GM06990 (cell line): ENCODE results near the gene KSR1.
"Not testable (repeated sequence)": the region's sequence is repeated elsewhere in the genome, so short reads cannot be mapped to it uniquely, and the experiment has no call there.

Experiments used
- DNase-seq: peaks from one replicate; pipeline ENCODE4 v3.0.0-alpha.2; 2011; ENCODE audit not compliant: insufficient read length; ENCODE audit errors: extremely low read depth
- H3K27me3 ChIP-seq: replicated peaks from 2 replicates; pipeline ENCODE4 v1.6.0; 2011; ENCODE audit warnings: low read length; ENCODE audit not compliant: control insufficient read depth, insufficient read depth
- H3K36me3 ChIP-seq: 2 replicates; pipeline ENCODE4 v1.5.1; 2011; ENCODE audit warnings: low read length; ENCODE audit not compliant: control insufficient read depth, insufficient read depth
- H3K4me3 ChIP-seq: replicated peaks from 2 replicates; pipeline ENCODE4 v1.5.1; 2011; ENCODE audit warnings: low read depth, mild to moderate bottlenecking, control low read depth, low read length
- TF ChIP-seq, protein P1 (sequence below): IDR thresholded peaks from 2 replicates; pipeline ENCODE4 v1.5.1; 2011; ENCODE audit warnings: low read length, control low read depth, mild to moderate bottlenecking, inconsistent platforms; ENCODE audit not compliant: insufficient read depth, poor library complexity, severe bottlenecking

KSR1 gene

DNA sequence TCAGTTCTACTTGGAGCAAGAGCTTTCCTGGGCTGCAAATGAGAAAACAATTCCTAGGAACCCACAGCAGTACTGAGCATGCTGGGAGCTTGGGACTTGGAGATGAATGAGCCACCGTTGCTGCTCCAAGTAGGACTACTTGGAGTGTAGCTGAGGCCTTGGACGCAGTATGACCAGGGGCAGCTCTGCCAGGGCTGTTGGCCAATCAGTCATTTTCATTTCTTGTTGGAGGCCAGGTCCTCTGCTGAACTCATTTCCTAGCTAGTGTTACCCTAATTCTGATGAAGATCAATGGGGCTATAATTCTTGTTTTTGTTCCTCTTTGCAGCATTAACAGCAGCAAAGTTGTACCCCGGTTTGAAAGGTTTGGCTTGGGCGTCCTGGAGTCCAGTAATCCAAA is 166.7 kb downstream of the KSR1 start:
- H3K4me3 ChIP-seq: no peak overlapping the region
- no peaks in the 10 kb centered on the region for H3K27me3 ChIP-seq
- TF ChIP-seq, protein P1, sequence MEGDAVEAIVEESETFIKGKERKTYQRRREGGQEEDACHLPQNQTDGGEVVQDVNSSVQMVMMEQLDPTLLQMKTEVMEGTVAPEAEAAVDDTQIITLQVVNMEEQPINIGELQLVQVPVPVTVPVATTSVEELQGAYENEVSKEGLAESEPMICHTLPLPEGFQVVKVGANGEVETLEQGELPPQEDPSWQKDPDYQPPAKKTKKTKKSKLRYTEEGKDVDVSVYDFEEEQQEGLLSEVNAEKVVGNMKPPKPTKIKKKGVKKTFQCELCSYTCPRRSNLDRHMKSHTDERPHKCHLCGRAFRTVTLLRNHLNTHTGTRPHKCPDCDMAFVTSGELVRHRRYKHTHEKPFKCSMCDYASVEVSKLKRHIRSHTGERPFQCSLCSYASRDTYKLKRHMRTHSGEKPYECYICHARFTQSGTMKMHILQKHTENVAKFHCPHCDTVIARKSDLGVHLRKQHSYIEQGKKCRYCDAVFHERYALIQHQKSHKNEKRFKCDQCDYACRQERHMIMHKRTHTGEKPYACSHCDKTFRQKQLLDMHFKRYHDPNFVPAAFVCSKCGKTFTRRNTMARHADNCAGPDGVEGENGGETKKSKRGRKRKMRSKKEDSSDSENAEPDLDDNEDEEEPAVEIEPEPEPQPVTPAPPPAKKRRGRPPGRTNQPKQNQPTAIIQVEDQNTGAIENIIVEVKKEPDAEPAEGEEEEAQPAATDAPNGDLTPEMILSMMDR: no peak
- no peak for DNase-seq
- H3K36me3 ChIP-seq: peaks cover 29% of the 10 kb centered on the region

DNA sequence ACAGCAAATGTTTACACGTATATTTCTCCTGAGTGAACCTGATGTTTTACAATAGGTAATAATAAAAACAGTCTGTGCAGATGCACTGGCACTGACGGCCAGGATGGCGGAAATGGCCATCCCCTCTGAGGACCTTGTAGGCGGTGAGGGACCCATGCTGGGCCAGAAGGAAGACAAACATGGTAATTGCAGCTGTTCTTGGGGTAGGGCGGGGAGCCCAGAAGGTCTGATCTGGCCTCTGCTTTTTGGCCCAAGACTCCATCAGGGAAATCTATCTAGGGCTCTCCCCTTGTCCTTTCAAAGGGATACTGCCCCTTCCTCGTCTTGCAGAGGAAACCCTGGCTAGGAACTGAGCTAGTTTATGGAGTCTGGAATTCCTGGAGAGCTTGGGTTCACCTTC is 167.4 kb downstream of the KSR1 start:
- Histone ChIP-seq H3K36me3 (peaks cover 24% of the 10 kb centered on the region), H3K4me3 (no peak overlapping the region), H3K27me3 (no peaks in the 10 kb centered on the region)
- DNase-seq: no peak
- TF ChIP-seq, protein P1: no peak

DNA sequence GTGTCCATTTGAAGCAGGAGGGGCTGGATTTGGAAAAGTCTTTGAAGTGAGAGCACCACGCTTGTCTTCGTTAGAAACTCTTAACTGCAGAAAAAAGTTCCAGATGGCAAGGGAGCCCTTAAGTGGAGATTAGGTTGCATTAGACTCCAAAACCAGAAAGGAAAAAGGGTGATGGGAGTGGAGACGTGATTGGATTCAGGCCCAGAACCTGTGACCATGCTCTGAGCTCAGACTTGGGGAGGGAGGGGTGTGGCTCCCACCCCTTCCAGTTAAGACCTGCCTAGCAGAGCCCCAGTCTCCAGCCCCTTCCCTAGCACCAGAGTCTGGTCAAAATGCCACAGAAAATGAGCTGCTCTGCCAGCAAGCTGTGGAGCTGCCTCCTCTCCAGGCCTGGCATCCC is 168.3 kb downstream of the KSR1 start:
- H3K27me3 ChIP-seq: no peaks in the 10 kb centered on the region
- DNase-seq: no peak
- H3K36me3 ChIP-seq: peaks cover 23% of the 10 kb centered on the region
- H3K4me3 ChIP-seq: no peak overlapping the region
- TF ChIP-seq, protein P1: no peak

DNA sequence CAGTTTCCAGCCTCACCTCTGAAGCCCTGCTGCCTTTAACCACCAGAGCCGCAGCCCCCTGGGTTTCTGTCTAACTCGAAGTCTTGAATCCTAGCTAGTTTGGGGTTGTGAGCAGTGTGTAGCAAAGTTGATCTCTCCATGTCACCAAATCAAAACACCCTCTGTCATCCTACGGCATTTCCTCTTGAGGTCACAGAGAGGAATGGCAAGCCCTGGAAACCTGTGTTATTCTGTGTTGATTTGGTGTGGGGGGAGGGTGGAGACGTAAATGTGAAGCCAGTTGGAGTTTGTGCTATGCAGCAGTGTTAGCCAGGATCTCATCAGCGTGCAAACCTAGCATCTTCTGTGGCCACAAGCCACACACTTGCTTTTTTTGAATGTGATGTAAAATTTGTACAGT is 169.6 kb downstream of the KSR1 start:
- TF ChIP-seq, protein P1: no peak
- Histone ChIP-seq H3K27me3 (no peaks in the 10 kb centered on the region), H3K36me3 (peaks cover 19% of the 10 kb centered on the region), H3K4me3 (no peak overlapping the region)
- DNase-seq: no peak

DNA sequence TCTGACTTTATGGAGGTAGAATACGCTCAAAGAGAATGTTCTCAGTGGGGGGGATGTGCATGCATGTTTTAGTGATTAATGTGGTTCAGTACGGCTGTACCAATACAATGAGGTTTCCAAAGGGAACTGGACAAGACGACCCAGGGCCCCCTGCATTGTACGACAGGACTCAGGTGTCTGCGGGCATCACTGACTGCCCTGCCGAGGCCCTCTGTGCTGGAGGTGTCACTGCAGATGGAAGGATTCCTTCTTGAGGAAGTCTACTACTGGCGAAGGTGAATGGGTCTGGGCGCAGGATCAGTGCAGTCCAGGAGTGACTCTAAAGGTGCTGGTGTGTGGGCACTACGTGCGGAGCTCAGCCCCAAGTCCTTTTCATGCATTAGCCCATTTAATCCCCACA is 171.3 kb downstream of the KSR1 start:
- no peak for DNase-seq
- H3K4me3 ChIP-seq: no peak overlapping the region
- TF ChIP-seq, protein P1: no peak
- H3K36me3 ChIP-seq: peaks cover 10% of the 10 kb centered on the region
- H3K27me3 ChIP-seq: no peaks in the 10 kb centered on the region

DNA sequence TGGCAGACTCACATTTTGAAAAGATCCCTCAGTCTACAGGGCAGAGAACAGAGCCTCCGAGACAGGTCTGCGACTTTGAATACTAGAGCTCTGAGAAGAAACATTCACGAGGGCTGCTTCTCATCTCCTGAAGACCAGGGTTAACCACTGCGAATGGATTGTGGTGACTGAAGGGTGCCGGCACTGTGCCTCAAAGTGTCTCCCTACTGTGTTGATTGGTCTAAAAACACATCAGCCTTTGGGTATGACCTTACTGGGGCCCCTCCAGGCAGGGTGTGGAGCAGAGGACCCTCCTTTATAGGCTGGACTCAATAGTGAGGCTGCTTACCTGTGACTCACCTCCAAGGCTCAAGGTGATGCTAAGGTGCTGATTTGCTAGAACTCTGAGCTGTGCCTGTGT is 172.1 kb downstream of the KSR1 start:
- Histone ChIP-seq H3K4me3 (no peak overlapping the region), H3K36me3 (peaks cover 10% of the 10 kb centered on the region), H3K27me3 (no peaks in the 10 kb centered on the region)
- no peak for DNase-seq
- TF ChIP-seq, protein P1: no peak

DNA sequence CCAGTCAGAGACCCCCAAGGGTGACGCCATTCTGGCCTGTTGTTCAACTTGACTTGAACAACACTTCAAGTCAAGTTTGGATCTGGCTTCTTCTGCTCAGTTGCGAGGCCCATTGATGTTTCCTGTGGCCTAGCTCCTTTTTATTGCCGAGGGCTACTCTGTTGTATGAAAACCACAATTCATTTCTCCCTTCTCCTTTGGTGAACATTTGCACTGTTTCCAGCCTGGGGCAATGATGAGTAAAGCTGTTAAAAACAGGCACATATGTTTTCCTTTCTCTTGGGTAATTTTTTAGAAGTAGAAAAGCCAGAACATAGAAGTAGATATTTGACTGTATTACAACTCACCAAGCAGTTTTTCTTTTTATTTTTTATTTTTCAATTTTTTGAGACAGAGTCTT is 173.0 kb downstream of the KSR1 start:
- not testable (repeated sequence) for H3K36me3 ChIP-seq, H3K27me3 ChIP-seq, DNase-seq, H3K4me3 ChIP-seq
